LHCN-M2 (cell line): ENCODE results near the gene SMKR1. TPM values are rescaled to one million over a fixed set of nuclear protein-coding genes. Genes with fewer than 3 reads are reported as not detected.
"Not testable (repeated sequence)": the region's sequence is repeated elsewhere in the genome, so short reads cannot be mapped to it uniquely, and the experiment has no call there.

ENCODE experiments used
- DNase-seq: peaks from one replicate; pipeline ENCODE4 v3.0.0-alpha.2; 2012; ENCODE audit warnings: low read depth
- total RNA-seq: library from RNA; depleted of rRNA; stranded (reverse); fragments of >200 nt; gene quantifications from 2 replicates; pipeline ENCODE4 v1.2.3, GENCODE V29; 2014

The SMKR1 gene
- total RNA-seq, 1 experiment from 2014 or later, result 0.46 TPM

- DNase-seq, result no peak
Observed at GRCh38 chr7:129525225-129525862, 23.0 kb downstream of the SMKR1 start.

GRCh38 chr7:129529643-129530042 is 27.3 kb downstream of the SMKR1 start:
- no peak for DNase-seq

GRCh38 chr7:129530795-129531391 is 28.6 kb downstream of the SMKR1 start:
- DNase-seq, result peak; percentile 85

- no peak for DNase-seq
Observed at GRCh38 chr7:129531721-129532120, 29.4 kb downstream of the SMKR1 start.

GRCh38 chr7:129532375-129532774 is 30.0 kb downstream of the SMKR1 start:
- no peak for DNase-seq

GRCh38 chr7:129534558-129535274 is 32.4 kb downstream of the SMKR1 start:
- not testable (repeated sequence) for DNase-seq

- no peak for DNase-seq
Observed at GRCh38 chr7:129535896-129536295, 33.6 kb downstream of the SMKR1 start.

GRCh38 chr7:129536323-129536722 is 34.0 kb downstream of the SMKR1 start:
- DNase-seq, result no peak

- no peak for DNase-seq
Observed at GRCh38 chr7:129538790-129539189, 36.5 kb downstream of the SMKR1 start.

- no peak for DNase-seq
Observed at GRCh38 chr7:129540340-129540739, 38.0 kb downstream of the SMKR1 start.

- DNase-seq, result no peak
Observed at GRCh38 chr7:129544700-129545099, 42.4 kb downstream of the SMKR1 start.

GRCh38 chr7:129550693-129551360 is 48.5 kb downstream of the SMKR1 start:
- DNase-seq, result no peak

GRCh38 chr7:129553899-129554461 is 51.6 kb downstream of the SMKR1 start:
- DNase-seq, result peak; percentile 97

GRCh38 chr7:129556607-129557133 is 54.3 kb downstream of the SMKR1 start:
- DNase-seq, result no peak

- DNase-seq, result no peak
Observed at GRCh38 chr7:129557686-129558481, 55.6 kb downstream of the SMKR1 start.

- no peak for DNase-seq
Observed at GRCh38 chr7:129559564-129559963, 57.2 kb downstream of the SMKR1 start.

- DNase-seq, result no peak
Observed at GRCh38 chr7:129560831-129561230, 58.5 kb downstream of the SMKR1 start.

- no peak for DNase-seq
Observed at GRCh38 chr7:129561677-129562359, 59.5 kb downstream of the SMKR1 start.
